ENCODE results near the gene SRXN1. TPM values are rescaled to one million over a fixed set of nuclear protein-coding genes. Genes with fewer than 3 reads are reported as not detected.

The SRXN1 gene
- total RNA-seq, 4 donors from 2014 or later, result 13.4 to 24.0 (median 22.7) TPM

DNA sequence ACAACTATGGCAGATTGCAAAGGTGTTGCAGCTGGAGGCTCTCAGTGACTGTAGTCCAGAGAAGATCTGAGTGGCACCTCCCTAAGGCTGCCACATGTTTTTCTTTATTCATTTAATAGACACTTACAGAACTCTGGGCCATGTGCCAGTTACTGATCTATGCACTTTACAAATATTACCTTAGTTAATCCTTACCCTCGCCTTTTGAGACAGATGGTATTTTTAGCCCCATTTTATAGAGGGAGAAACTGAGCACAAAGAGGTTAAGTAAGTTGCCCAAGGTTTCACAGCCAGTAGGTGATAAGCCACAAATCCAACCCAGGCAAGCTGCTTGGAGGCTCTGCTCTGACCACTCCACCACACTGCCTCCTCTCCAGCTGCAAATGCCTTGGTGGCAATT, 29.1 kb upstream of the SRXN1 start:
- no peak for TF ChIP-seq CTCF (IDR thresholded peaks at IDR 0.05; ENCODE audit: low read depth)

- no peak for TF ChIP-seq CTCF (IDR thresholded peaks at IDR 0.05; ENCODE audit: low read depth)
Observed at GRCh38 chr20:680638-681187, 27.7 kb upstream of the SRXN1 start.

DNA sequence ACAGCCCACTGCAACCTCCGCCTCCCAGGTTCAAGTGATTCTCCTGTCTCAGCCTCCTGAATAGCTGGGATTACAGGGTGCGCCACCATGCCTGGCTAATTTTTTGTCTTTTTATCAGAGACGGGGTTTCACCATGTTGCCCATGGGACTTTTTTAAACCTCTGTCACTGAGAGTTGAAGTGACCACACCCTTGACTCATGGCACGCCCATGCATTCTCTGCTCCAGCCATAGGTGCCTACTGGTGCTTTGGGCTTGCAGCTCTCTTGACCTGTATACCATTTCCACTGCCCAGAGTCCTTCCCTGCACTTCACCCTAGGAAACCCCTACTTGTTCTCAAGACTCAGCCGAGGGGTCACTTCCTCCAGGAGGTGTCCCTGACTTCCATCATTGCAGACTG, 25.0 kb upstream of the SRXN1 start:
- no peak for TF ChIP-seq CTCF (IDR thresholded peaks at IDR 0.05; ENCODE audit: low read depth)

GRCh38 chr20:676967-677366, 24.0 kb upstream of the SRXN1 start:
- no peak for TF ChIP-seq CTCF (IDR thresholded peaks at IDR 0.05; ENCODE audit: low read depth)

- no peak for TF ChIP-seq CTCF (IDR thresholded peaks at IDR 0.05; ENCODE audit: low read depth)
Observed at GRCh38 chr20:676315-676937, 23.4 kb upstream of the SRXN1 start.

GRCh38 chr20:675453-676314, 22.7 kb upstream of the SRXN1 start, which contains the start of gene SCRT2:
Gene SCRT2, minus strand, starts transcription at chr20:675802. Its CDS starts 201 bp downstream, at chr20:675601.
- no peak for TF ChIP-seq CTCF (IDR thresholded peaks at IDR 0.05; ENCODE audit: low read depth)

- TF ChIP-seq CTCF (IDR thresholded peaks at IDR 0.05; ENCODE audit: low read depth), result no peak
Observed at GRCh38 chr20:675033-675452, 22.0 kb upstream of the SRXN1 start.
